Measurements from ENCODE around the gene MERTK.

DNA sequence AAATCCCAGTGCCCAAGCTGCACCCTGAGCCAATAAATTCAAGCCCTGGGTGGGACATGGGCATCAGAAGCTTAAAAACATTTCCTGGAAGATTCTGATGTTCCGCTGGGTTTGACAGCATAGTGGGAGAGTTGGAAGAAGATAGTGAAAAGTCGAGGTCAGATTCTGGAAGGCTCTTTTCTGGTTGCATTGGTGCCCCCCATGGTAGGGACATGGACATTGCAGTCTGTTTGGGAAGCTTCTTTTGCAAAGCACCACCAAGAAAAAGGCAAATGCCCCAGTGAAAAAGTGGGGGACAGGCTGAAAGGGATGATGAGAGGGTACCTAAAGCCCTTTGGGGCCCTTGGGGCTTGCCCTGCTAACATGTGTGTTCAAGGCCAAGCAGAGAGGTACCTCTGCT, 21.0 kb downstream of the MERTK start:
- TF ChIP-seq, protein P1, sequence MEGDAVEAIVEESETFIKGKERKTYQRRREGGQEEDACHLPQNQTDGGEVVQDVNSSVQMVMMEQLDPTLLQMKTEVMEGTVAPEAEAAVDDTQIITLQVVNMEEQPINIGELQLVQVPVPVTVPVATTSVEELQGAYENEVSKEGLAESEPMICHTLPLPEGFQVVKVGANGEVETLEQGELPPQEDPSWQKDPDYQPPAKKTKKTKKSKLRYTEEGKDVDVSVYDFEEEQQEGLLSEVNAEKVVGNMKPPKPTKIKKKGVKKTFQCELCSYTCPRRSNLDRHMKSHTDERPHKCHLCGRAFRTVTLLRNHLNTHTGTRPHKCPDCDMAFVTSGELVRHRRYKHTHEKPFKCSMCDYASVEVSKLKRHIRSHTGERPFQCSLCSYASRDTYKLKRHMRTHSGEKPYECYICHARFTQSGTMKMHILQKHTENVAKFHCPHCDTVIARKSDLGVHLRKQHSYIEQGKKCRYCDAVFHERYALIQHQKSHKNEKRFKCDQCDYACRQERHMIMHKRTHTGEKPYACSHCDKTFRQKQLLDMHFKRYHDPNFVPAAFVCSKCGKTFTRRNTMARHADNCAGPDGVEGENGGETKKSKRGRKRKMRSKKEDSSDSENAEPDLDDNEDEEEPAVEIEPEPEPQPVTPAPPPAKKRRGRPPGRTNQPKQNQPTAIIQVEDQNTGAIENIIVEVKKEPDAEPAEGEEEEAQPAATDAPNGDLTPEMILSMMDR (conservative IDR thresholded peaks at IDR 0.05): no peak
- no peak for TF ChIP-seq ZFX (IDR thresholded peaks at IDR 0.05)

All from C4-2B (cell line).